Liver (tissue), 9 donors: ENCODE data around the gene RFWD3. TPM values are rescaled to one million over a fixed set of nuclear protein-coding genes. Genes with fewer than 3 reads are reported as not detected.

Source experiments
- DNase-seq: peaks from one replicate; pipeline ENCODE4 v3.0.0-alpha.2; 2017; ENCODE audit warnings: low spot score
- H3K27ac ChIP-seq, 2 donors: one replicate each; pipeline ENCODE4 v1.7.0; 2013; ENCODE audit warnings: inconsistent platforms in 2 of 2, low read length in 2 of 2, control low read depth in 1 of 2, low read depth in 1 of 2, mild to moderate bottlenecking in 1 of 2
- H3K27me3 ChIP-seq, 4 donors: one replicate each; pipeline versions ENCODE4 v1.6.1 to v1.7.0; 2013; ENCODE audit warnings: low read length in 3 of 4, inconsistent platforms in 1 of 4, mild to moderate bottlenecking in 1 of 4, moderate library complexity in 1 of 4; ENCODE audit not compliant: control insufficient read depth in 4 of 4, insufficient read depth in 4 of 4
- H3K36me3 ChIP-seq, 4 donors: one replicate each; pipeline versions ENCODE4 v1.6.1 to v1.7.0; 2013; ENCODE audit warnings: low read length in 3 of 4, mild to moderate bottlenecking in 3 of 4, low read depth in 1 of 4, moderate library complexity in 1 of 4; ENCODE audit not compliant: control insufficient read depth in 4 of 4, insufficient read depth in 3 of 4
- H3K4me1 ChIP-seq, 4 donors: one replicate each; pipeline versions ENCODE4 v1.6.1 to v1.7.0; 2013; ENCODE audit warnings: low read length in 3 of 4, mild to moderate bottlenecking in 3 of 4, moderate library complexity in 1 of 4; ENCODE audit not compliant: control insufficient read depth in 4 of 4, insufficient read depth in 4 of 4
- H3K4me3 ChIP-seq, 3 donors: one replicate each; pipeline versions ENCODE4 v1.6.1 to v1.7.0; 2013; ENCODE audit warnings: low read length in 3 of 3, control low read depth in 1 of 3, low read depth in 1 of 3, mild to moderate bottlenecking in 1 of 3
- H3K9ac ChIP-seq, 2 donors: one replicate each; pipeline ENCODE4 v1.7.0; 2013; ENCODE audit warnings: low read length in 2 of 2, mild to moderate bottlenecking in 2 of 2, moderate library complexity in 2 of 2, control low read depth in 1 of 2, low read depth in 1 of 2
- H3K9me3 ChIP-seq, 4 donors: one replicate each; pipeline versions ENCODE4 v1.6.1 to v1.7.0; 2013; ENCODE audit warnings: low read length in 3 of 4; ENCODE audit not compliant: control insufficient read depth in 4 of 4
- ATF3 ChIP-seq: IDR thresholded peaks from 2 replicates; pipeline ENCODE4 v1.6.1; 2016; ENCODE audit warnings: antibody characterized with exemption
- CTCF ChIP-seq: fragments of 150-350 bp; IDR thresholded peaks from 2 replicates; pipeline ENCODE4 v1.5.1; 2017; ENCODE audit warnings: improper control_type of control experiment, low read depth, low read length; ENCODE audit not compliant: missing input control
- EGR1 ChIP-seq, 2 donors: IDR thresholded peaks; 2 replicates each; pipeline ENCODE4 v1.6.1; 2016 to 2018; ENCODE audit warnings: antibody characterized with exemption in 2 of 2, low read depth in 2 of 2
- FOXA1 ChIP-seq: IDR thresholded peaks from 2 replicates; pipeline ENCODE4 v1.6.1; 2016; ENCODE audit warnings: antibody characterized with exemption
- FOXA2 ChIP-seq: IDR thresholded peaks from 2 replicates; pipeline ENCODE4 v1.6.1; 2016; ENCODE audit warnings: antibody characterized with exemption
- GABPA ChIP-seq, 2 donors: IDR thresholded peaks in 1 of 2; conservative IDR thresholded peaks in 1 of 2; 2 replicates each; pipeline ENCODE4 v1.6.1; 2016; ENCODE audit warnings: antibody characterized with exemption in 2 of 2, mild to moderate bottlenecking in 1 of 2, moderate library complexity in 1 of 2
- HNF4A ChIP-seq, 2 donors: conservative IDR thresholded peaks; 2 replicates each; pipeline ENCODE4 v1.6.1; 2016; ENCODE audit warnings: antibody characterized with exemption in 2 of 2, mild to moderate bottlenecking in 2 of 2
- HNF4G ChIP-seq: IDR thresholded peaks from 2 replicates; pipeline ENCODE4 v1.6.1; 2016; ENCODE audit warnings: antibody characterized with exemption
- JUND ChIP-seq, 2 donors: IDR thresholded peaks; 2 replicates each; pipeline ENCODE4 v1.6.1; 2016; ENCODE audit warnings: antibody characterized with exemption in 2 of 2
- MAX ChIP-seq: IDR thresholded peaks from 2 replicates; pipeline ENCODE4 v1.6.1; 2016; ENCODE audit warnings: antibody characterized with exemption
- NR2F2 ChIP-seq: IDR thresholded peaks from 2 replicates; pipeline ENCODE4 v1.6.1; 2016; ENCODE audit warnings: antibody characterized with exemption
- RAD21 ChIP-seq, 2 donors: IDR thresholded peaks; 2 replicates each; pipeline ENCODE4 v1.6.1; 2016; ENCODE audit warnings: antibody characterized with exemption in 2 of 2, mild to moderate bottlenecking in 2 of 2
- REST ChIP-seq: IDR thresholded peaks from 2 replicates; pipeline ENCODE4 v1.6.1; 2016; ENCODE audit warnings: antibody characterized with exemption, mild to moderate bottlenecking
- RXRA ChIP-seq, 2 donors: IDR thresholded peaks; 2 replicates each; pipeline ENCODE4 v1.6.1; 2017 to 2018; ENCODE audit warnings: antibody characterized with exemption in 2 of 2, mild to moderate bottlenecking in 1 of 2
- SP1 ChIP-seq: IDR thresholded peaks from 2 replicates; pipeline ENCODE4 v1.6.1; 2018; ENCODE audit warnings: antibody characterized with exemption, mild to moderate bottlenecking
- TAF1 ChIP-seq: conservative IDR thresholded peaks from 2 replicates; pipeline ENCODE4 v1.6.1; 2016; ENCODE audit warnings: antibody characterized with exemption, mild to moderate bottlenecking
- YY1 ChIP-seq: IDR thresholded peaks from 2 replicates; pipeline ENCODE4 v1.6.1; 2016; ENCODE audit warnings: antibody characterized with exemption, mild to moderate bottlenecking
- ZBTB33 ChIP-seq: IDR thresholded peaks from 2 replicates; pipeline ENCODE4 v1.6.1; 2016; ENCODE audit warnings: antibody characterized with exemption
- WGBS: extraction: QIAGEN DNeasy Blood & Tissue Kit; methylation state at CpG from one replicate; pipeline ENCODE4 v1.1.7; 2013; 5-methylcytosine and 5-hydroxymethylcytosine counted together
- polyA plus RNA-seq, 2 donors: library from polyadenylated mRNA; stranded (reverse) in 1 of 2; unstranded in 1 of 2; fragments of 200-250 nt in 1 of 2; fragments of >200 nt in 1 of 2; fragmentation: Nextera tagmentation in 1 of 2; extraction: Ambion mirVana in 1 of 2; gene quantifications; one replicate each; pipeline versions ENCODE4 v1.2.1 to v1.2.3, GENCODE V29; 2013 to 2015
- total RNA-seq, 2 donors: library from RNA; depleted of rRNA; stranded (reverse); fragments of >200 nt; gene quantifications; one replicate each; pipeline ENCODE4 v1.2.3, GENCODE V29; 2014
- donor health status: healthy.
- donor health status: healthy.
- donor health status: healthy.
- donor health status: healthy.
- donor health status: healthy.

The RFWD3 gene
- total and polyA plus RNA-seq, 4 donors, result 2.4 to 21.8 (median 9.0) TPM

GRCh38 chr16:74660383-74660782 lies 6.3 kb downstream of the RFWD3 start:
- no peaks in the 10 kb centered on the region for H3K9me3 ChIP-seq
- peaks cover 0 to 5% (median 0%) of the 10 kb centered on the region in 4 donors for H3K4me1 ChIP-seq
- H3K27ac ChIP-seq, result no peak overlapping the region
- H3K9ac ChIP-seq, result no peak overlapping the region
- H3K4me3 ChIP-seq, result no peak overlapping the region
- TF ChIP-seq ATF3 (no peak), RAD21 (IDR thresholded peaks at IDR 0.05) (no peak), YY1 (no peak), HNF4A (conservative IDR thresholded peaks at IDR 0.05) (no peak), NR2F2 (no peak), EGR1 (IDR thresholded peaks at IDR 0.05; ENCODE audit: low read depth in 2 of 2) (no peak), TAF1 (no peak), GABPA (IDR thresholded peaks at IDR 0.05 in 1 of 2, conservative IDR thresholded peaks at IDR 0.05 in 1 of 2) (no peak), CTCF (no peak), RXRA (IDR thresholded peaks at IDR 0.05) (no peak), SP1 (no peak), FOXA1 (no peak), HNF4G (no peak), REST (no peak), JUND (IDR thresholded peaks at IDR 0.05) (no peak), FOXA2 (no peak), MAX (no peak), ZBTB33 (no peak)
- no peaks in the 10 kb centered on the region for H3K27me3 ChIP-seq
- 95% methylated on average over 4 of the region's 4 CpGs for WGBS
- DNase-seq, result no peak
- H3K36me3 ChIP-seq, result peaks cover 3 to 31% (median 24%) of the 10 kb centered on the region in 4 donors
